ENCODE results near the gene SRPK2. TPM values are rescaled to one million over a fixed set of nuclear protein-coding genes. Genes with fewer than 3 reads are reported as not detected.

The SRPK2 gene
- total RNA-seq, 1 experiment from 2014 or later: 54.4 TPM

- no peaks in the 10 kb centered on the region for H3K27me3 Mint-ChIP-seq (ENCODE audit: insufficient read depth, unreplicated experiment)
- POLR2A ChIA-PET: no interaction called here
- no peaks in the 10 kb centered on the region for H3K9me3 Mint-ChIP-seq (ENCODE audit: unreplicated experiment)
- H3K4me1 Mint-ChIP-seq (ENCODE audit: insufficient read depth, unreplicated experiment): no peaks in the 10 kb centered on the region
- no peak for DNase-seq (ENCODE audit: unreplicated experiment)
- intact Hi-C loops (cut with micrococcal nuclease): no loop called here
- no peak overlapping the region for H3K4me3 Mint-ChIP-seq (ENCODE audit: unreplicated experiment)
- BruUV-seq (replicated peaks): no TSS peak
- H3K36me3 Mint-ChIP-seq (ENCODE audit: insufficient read depth, unreplicated experiment): peaks cover 55% of the 10 kb centered on the region
- CTCF ChIA-PET: no interaction called here
- no peak overlapping the region for H3K27ac Mint-ChIP-seq (ENCODE audit: low read depth, unreplicated experiment)
- no peak for TF ChIP-seq CTCF (IDR thresholded peaks at IDR 0.05; ENCODE audit: unreplicated experiment)
Observed at GRCh38 chr7:105133358-105133757, 255.4 kb downstream of the SRPK2 start.

GRCh38 chr7:105132835-105133234 lies 255.9 kb downstream of the SRPK2 start:
- CTCF ChIA-PET: interaction anchor here (0.7 kb wide), 1 partner anchor 81 kb away, joined by 4 read pairs; no protein-coding TSS in a partner anchor
- TF ChIP-seq CTCF (IDR thresholded peaks at IDR 0.05; ENCODE audit: unreplicated experiment): no peak
- intact Hi-C loops (cut with micrococcal nuclease): no loop called here
- Mint-ChIP-seq H3K9me3 (ENCODE audit: unreplicated experiment) (no peaks in the 10 kb centered on the region), H3K27ac (ENCODE audit: low read depth, unreplicated experiment) (no peak overlapping the region), H3K4me3 (ENCODE audit: unreplicated experiment) (no peak overlapping the region), H3K4me1 (ENCODE audit: insufficient read depth, unreplicated experiment) (no peaks in the 10 kb centered on the region), H3K27me3 (ENCODE audit: insufficient read depth, unreplicated experiment) (no peaks in the 10 kb centered on the region), H3K36me3 (ENCODE audit: insufficient read depth, unreplicated experiment) (peaks cover 49% of the 10 kb centered on the region)
- POLR2A ChIA-PET: no interaction called here
- no peak for DNase-seq (ENCODE audit: unreplicated experiment)
- no TSS peak for BruUV-seq (replicated peaks)

DNA sequence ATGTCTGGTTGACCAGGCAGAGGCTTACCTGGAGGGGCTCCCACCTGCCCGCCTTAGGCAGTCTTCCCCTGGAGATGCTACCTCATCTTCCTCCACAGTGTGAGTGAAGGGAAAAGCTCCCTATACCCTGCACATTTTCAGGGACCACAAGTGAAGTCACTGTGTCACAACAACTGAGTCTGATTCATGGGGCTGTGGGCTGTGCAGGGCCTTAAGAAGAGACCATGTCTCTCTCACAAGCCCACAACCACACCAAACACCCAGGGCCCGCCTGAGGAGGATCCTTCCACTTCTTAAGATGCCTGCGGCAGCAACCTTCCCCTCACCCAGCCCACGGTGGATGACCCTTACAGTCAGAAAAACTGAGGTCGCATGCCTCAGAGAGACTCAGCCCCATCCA lies 256.4 kb downstream of the SRPK2 start:
- Mint-ChIP-seq H3K4me1 (ENCODE audit: insufficient read depth, unreplicated experiment) (no peaks in the 10 kb centered on the region), H3K9me3 (ENCODE audit: unreplicated experiment) (no peaks in the 10 kb centered on the region), H3K4me3 (ENCODE audit: unreplicated experiment) (no peak overlapping the region), H3K27ac (ENCODE audit: low read depth, unreplicated experiment) (no peak overlapping the region), H3K36me3 (ENCODE audit: insufficient read depth, unreplicated experiment) (peaks cover 47% of the 10 kb centered on the region), H3K27me3 (ENCODE audit: insufficient read depth, unreplicated experiment) (no peaks in the 10 kb centered on the region)
- BruUV-seq (replicated peaks): no TSS peak
- POLR2A ChIA-PET: interaction anchor here (0.7 kb wide), 2 partner anchors 13 to 15 kb away, joined by 3 read pairs; no protein-coding TSS in a partner anchor
- CTCF ChIA-PET: interaction anchor here (0.5 to 0.7 kb wide), 2 partner anchors 22 to 82 kb away, joined by 4 read pairs; no protein-coding TSS in a partner anchor
- no peak for TF ChIP-seq CTCF (IDR thresholded peaks at IDR 0.05; ENCODE audit: unreplicated experiment)
- intact Hi-C loops (cut with micrococcal nuclease): no loop called here
- DNase-seq (ENCODE audit: unreplicated experiment): no peak

- no peak for TF ChIP-seq CTCF (IDR thresholded peaks at IDR 0.05; ENCODE audit: unreplicated experiment)
- Mint-ChIP-seq H3K27ac (ENCODE audit: low read depth, unreplicated experiment) (no peak overlapping the region), H3K36me3 (ENCODE audit: insufficient read depth, unreplicated experiment) (peaks cover 47% of the 10 kb centered on the region), H3K4me1 (ENCODE audit: insufficient read depth, unreplicated experiment) (no peaks in the 10 kb centered on the region), H3K9me3 (ENCODE audit: unreplicated experiment) (no peaks in the 10 kb centered on the region), H3K4me3 (ENCODE audit: unreplicated experiment) (no peak overlapping the region), H3K27me3 (ENCODE audit: insufficient read depth, unreplicated experiment) (no peaks in the 10 kb centered on the region)
- ChIA-PET CTCF (interaction anchor here (0.5 to 1.3 kb wide), 4 partner anchors 9 to 346 kb away, joined by 3 to 5 read pairs (median 4); no protein-coding TSS in a partner anchor), POLR2A (interaction anchor here (0.7 kb wide), 2 partner anchors 14 kb away, joined by 3 read pairs; no protein-coding TSS in a partner anchor)
- no TSS peak for BruUV-seq (replicated peaks)
- intact Hi-C loops (cut with micrococcal nuclease): no loop called here
- DNase-seq (ENCODE audit: unreplicated experiment): no peak
Observed at GRCh38 chr7:105131890-105132289, 256.8 kb downstream of the SRPK2 start.

Measured in MCF 10A (cell line).